Measurements from ENCODE around the gene TSG101. TPM values are rescaled to one million over a fixed set of nuclear protein-coding genes. Genes with fewer than 3 reads are reported as not detected.

TSG101 gene
- total RNA-seq, result 46.1 and 60.9 TPM in 2 replicates

- DNase-seq (ENCODE audit: low read depth), result peak; percentile 96
- peak within 1 kb of the TSS; percentile 96 for H3K4me3 ChIP-seq (ENCODE audit: low read depth, low read length)
- no peak for TF ChIP-seq CTCF (IDR thresholded peaks at IDR 0.05; ENCODE audit: insufficient read depth, low read depth, low read length)
Observed at GRCh38 chr11:18526521-18527296, at the start of gene TSG101. Gene TSG101, minus strand, starts transcription at chr11:18526942. Its CDS starts 126 bp downstream, at chr11:18526816.

GRCh38 chr11:18575361-18575760 is 48.6 kb upstream of the TSG101 start:
- DNase-seq (ENCODE audit: low read depth), result no peak
- no peak for TF ChIP-seq CTCF (IDR thresholded peaks at IDR 0.05; ENCODE audit: insufficient read depth, low read depth, low read length)
- H3K4me3 ChIP-seq (ENCODE audit: low read depth, low read length), result no peak overlapping the region

- DNase-seq (ENCODE audit: low read depth), result no peak
- no peak overlapping the region for H3K4me3 ChIP-seq (ENCODE audit: low read depth, low read length)
Observed at GRCh38 chr11:18567081-18567480, 40.3 kb upstream of the TSG101 start.

GRCh38 chr11:18566406-18566805 is 39.7 kb upstream of the TSG101 start:
- DNase-seq (ENCODE audit: low read depth), result no peak
- H3K4me3 ChIP-seq (ENCODE audit: low read depth, low read length), result no peak overlapping the region
- no peak for TF ChIP-seq CTCF (IDR thresholded peaks at IDR 0.05; ENCODE audit: insufficient read depth, low read depth, low read length)

More at GRCh38 chr11:18567081-18567480, 40.3 kb upstream of the TSG101 start:
- TF ChIP-seq CTCF (IDR thresholded peaks at IDR 0.05; ENCODE audit: insufficient read depth, low read depth, low read length), result no peak

GRCh38 chr11:18564149-18564548 is 37.4 kb upstream of the TSG101 start:
- H3K4me3 ChIP-seq (ENCODE audit: low read depth, low read length), result no peak overlapping the region
- no peak for DNase-seq (ENCODE audit: low read depth)
- no peak for TF ChIP-seq CTCF (IDR thresholded peaks at IDR 0.05; ENCODE audit: insufficient read depth, low read depth, low read length)

GRCh38 chr11:18563090-18563730 is 36.5 kb upstream of the TSG101 start:
- peak; percentile 56 for DNase-seq (ENCODE audit: low read depth)
- TF ChIP-seq CTCF (IDR thresholded peaks at IDR 0.05; ENCODE audit: insufficient read depth, low read depth, low read length), result no peak
- no peak overlapping the region for H3K4me3 ChIP-seq (ENCODE audit: low read depth, low read length)

All from fibroblast of villous mesenchyme (primary cell).